G401.6 (cell line): Measurements from ENCODE around the gene MRPL52.
A peak's percentile ranks its signal among the peaks of the same experiment; 100 is the strongest.
"Not testable (repeated sequence)": the region's sequence is repeated elsewhere in the genome, so short reads cannot be mapped to it uniquely, and the experiment has no call there.

Experiments used
- FAIRE-seq: peaks from 2 replicates; lab custom pipeline; 2012; peaks lifted over from hg19 to GRCh38; lab: Jason Lieb, UNC

The MRPL52 gene

GRCh38 chr14:22854963-22855724, 25.5 kb downstream of the MRPL52 start:
- FAIRE-seq = no peak

- FAIRE-seq = no peak
Measured at GRCh38 chr14:22856428-22856827, 26.7 kb downstream of the MRPL52 start.

- FAIRE-seq = not testable (repeated sequence)
Measured at GRCh38 chr14:22860377-22860776, 30.7 kb downstream of the MRPL52 start.

GRCh38 chr14:22861651-22862050, 32.0 kb downstream of the MRPL52 start:
- FAIRE-seq = no peak

GRCh38 chr14:22864979-22865378, 35.3 kb downstream of the MRPL52 start:
- no peak for FAIRE-seq

GRCh38 chr14:22865424-22866405, 36.0 kb downstream of the MRPL52 start:
- FAIRE-seq = no peak

- FAIRE-seq = no peak
Measured at GRCh38 chr14:22866874-22867273, 37.2 kb downstream of the MRPL52 start.

- FAIRE-seq = no peak
Measured at GRCh38 chr14:22870811-22871223, 41.1 kb downstream of the MRPL52 start.

- FAIRE-seq = no peak
Measured at GRCh38 chr14:22871224-22872032, 41.7 kb downstream of the MRPL52 start, which contains the start of gene LRP10. Gene LRP10, plus strand, starts transcription at chr14:22871740. Its CDS starts 564 bp downstream, at chr14:22872304.

GRCh38 chr14:22872033-22872832, 42.5 kb downstream of the MRPL52 start:
- peak; percentile 45 for FAIRE-seq

GRCh38 chr14:22872833-22873520, 43.3 kb downstream of the MRPL52 start:
- no peak for FAIRE-seq

GRCh38 chr14:22875003-22875747, 45.5 kb downstream of the MRPL52 start:
- no peak for FAIRE-seq

GRCh38 chr14:22875748-22876319, 46.1 kb downstream of the MRPL52 start:
- FAIRE-seq = no peak

GRCh38 chr14:22877000-22877501, 47.4 kb downstream of the MRPL52 start:
- no peak for FAIRE-seq

- no peak for FAIRE-seq
Measured at GRCh38 chr14:22878271-22879246, 48.9 kb downstream of the MRPL52 start.

- FAIRE-seq = no peak
Measured at GRCh38 chr14:22882064-22882463, 52.4 kb downstream of the MRPL52 start.

- FAIRE-seq = no peak
Measured at GRCh38 chr14:22882529-22883172, 53.0 kb downstream of the MRPL52 start.
